Regular cardiac myocyte (primary cell): ENCODE results near the gene KCNT2. TPM values are rescaled to one million over a fixed set of nuclear protein-coding genes. Genes with fewer than 3 reads are reported as not detected.

Source experiments
- total RNA-seq: library from RNA; depleted of rRNA; stranded (reverse); fragments of >200 nt; gene quantifications from 2 replicates; pipeline ENCODE4 v1.2.3, GENCODE V29; 2014

Gene KCNT2
- 0.58 and 2.8 TPM in 2 replicates for total RNA-seq

DNA sequence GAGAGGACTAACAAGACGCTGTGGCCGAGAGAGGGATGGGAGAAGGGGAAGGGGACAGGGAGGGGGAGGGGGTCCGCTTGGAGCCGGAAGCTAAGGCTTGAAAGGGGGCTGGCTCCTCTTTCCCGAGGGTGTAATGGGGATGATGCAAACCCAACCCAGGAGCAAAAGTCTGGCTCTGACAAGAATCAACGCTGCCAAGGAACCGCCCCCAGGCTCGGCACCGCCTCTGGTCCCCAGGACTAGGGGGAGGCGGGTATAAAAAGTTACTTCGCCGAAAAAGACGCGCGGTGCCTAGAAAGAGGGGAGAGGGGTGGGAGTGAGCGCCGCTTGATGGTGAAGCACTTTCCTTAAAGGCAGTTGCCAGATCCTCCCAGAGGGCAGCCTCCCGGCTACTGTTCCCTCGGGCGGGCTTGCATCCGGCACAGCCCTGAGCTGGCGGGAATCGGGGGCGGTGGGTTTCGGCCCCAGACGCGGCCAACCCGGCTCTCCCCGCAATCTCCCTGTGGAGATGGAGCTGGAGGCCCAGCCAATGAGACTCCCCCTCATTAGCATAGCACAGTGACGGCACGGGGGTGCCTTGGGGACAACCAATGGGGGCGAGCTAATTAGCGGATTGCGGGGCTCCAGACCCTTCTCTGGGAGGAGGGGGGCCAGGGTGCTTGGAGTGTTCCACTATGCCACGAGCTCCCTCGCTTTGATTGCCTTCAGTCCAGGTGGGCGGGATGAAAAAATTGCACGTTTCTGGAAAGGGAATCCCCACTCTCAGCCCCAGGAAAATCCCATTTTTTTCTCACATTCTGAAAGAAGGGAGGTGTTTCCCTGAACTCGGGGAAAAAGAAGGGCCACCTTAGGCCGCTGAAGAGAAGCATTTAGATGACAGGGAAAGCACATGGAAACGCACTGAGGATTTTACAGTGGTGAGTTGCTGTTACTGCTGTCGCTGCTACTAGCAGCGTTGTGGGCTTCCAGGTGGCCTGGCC, at the start of gene KCNT2:
Gene KCNT2 (minus strand): TSS at position 51 of the 980 bp plus-strand sequence. CDS start 131 bp downstream, outside the sequence.

DNA sequence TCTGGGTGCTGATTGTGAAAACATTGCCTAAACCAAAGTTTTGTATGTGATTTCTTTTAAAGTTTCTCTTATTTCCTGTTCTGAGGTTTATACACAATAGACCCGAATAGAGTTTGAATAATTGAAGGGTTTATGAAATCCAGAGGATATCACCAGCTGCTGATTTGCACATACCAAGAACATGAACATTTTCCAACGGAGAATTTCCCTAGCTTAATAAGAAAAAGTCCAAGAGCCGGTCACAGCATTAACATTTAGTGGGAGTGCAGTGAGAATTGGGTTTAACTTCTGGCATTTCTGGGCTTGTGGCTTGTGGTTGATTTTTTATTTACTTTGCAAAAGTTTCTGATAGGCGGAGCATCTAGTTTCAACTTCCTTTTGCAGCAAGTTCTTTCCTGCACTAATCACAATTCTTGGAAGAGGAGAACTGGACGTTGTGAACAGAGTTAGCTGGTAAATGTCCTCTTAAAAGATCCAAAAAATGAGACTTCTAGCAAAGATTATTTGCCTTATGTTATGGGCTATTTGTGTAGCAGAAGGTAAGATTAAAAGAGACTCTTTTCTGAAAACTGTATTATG, 43.5 kb upstream of the KCNT2 start, which contains the start of gene CFH:
Gene CFH (plus strand): TSS at position 407 of the 579 bp plus-strand sequence. CDS start 75 bp downstream, at position 482.

Other genes with a start within 250 kb of the KCNT2 start
- 64.8 and 320 TPM in 2 replicates for gene CFH, start 43.6 kb upstream of the KCNT2 start, total RNA-seq
- not detected in 2 replicates for gene CFHR3, start 166.4 kb upstream of the KCNT2 start, total RNA-seq
- gene CFHR1, start 211.3 kb upstream of the KCNT2 start, total RNA-seq = 0.19 and 0.56 TPM in 2 replicates